ENCODE measurements around the gene PSMC1.

Gene PSMC1

DNA sequence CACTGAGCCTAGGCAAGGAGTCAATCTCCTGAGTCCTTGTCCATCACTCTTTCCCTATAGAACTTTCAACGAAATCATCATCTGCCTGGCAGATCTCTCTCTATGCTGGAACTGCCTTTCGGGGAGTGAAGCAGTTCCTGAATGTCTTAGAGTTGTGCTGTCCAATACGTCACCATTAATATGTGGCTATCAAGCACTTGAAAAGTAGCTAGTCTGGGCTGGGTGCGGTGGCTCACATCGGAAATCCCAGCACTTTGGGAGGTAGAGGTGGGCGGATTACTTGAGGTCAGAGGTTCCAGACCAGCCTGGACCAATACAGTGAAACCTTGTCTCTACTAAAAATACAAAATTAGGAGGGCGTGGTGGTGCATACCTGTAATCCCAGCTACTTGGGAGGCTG, 40.3 kb downstream of the PSMC1 start:
- no peak for TF ChIP-seq CTCF (IDR thresholded peaks at IDR 0.05)
- TF ChIP-seq ZFX (IDR thresholded peaks at IDR 0.05; ENCODE audit: borderline replicate concordance): no peak
- H3K27ac ChIP-seq: no peak overlapping the region

DNA sequence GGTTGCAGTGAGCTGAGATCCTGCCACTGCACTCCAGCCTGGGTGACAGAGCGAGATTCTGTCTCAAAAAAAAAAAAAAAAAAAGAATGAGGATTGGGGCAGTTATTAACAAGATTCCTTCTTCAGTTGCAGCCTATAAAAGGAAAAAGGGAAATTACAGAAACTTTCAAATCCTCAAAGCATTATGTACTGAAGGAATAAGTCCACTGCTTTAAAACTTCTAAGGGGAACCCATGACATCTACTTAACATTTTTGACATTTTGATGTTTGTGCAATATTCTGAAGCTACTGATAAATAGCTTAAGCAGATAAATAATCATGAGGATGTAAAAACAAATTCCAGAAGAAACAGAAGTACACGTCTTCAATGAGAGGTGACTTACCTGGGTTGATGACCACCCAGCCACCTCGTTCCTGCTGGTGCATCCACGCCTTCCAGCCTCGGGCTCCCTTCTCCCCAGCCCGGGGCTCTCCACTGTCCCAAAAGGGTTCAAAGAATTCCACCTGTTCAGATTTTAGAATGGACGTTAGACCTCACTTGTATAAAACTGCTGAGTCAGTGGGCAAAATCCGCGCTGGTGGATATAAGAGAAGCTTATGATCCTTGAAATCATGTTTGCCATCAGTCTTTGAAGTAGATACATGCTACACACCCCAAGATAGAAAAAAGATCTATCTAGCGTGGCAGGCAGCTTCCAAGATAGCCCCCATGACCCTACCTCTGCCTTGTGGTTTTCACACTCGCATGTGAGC, 41.7 kb downstream of the PSMC1 start:
- TF ChIP-seq CTCF (IDR thresholded peaks at IDR 0.05): no peak
- no peak for TF ChIP-seq ZFX (IDR thresholded peaks at IDR 0.05; ENCODE audit: borderline replicate concordance)
- no peak overlapping the region for H3K27ac ChIP-seq

DNA sequence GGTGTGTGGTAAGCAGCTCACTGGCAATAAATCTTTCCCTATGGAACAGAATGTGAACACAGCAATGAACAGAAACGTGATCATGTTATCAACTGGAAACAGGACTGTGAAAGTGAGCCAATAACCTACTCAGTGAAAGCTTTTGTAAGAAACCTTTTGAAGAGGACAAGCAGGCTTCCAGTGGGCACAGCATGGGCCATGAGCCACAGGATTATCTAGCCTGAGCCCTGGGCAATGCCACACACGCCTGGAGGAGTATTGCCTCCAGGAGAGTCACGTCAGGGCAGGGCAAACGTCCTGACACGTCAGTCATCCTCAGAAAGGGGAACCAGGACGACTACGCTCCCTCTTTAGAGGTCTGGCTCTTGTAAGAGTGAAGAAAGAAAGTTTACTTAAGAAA, 43.1 kb downstream of the PSMC1 start:
- no peak overlapping the region for H3K27ac ChIP-seq
- no peak for TF ChIP-seq ZFX (IDR thresholded peaks at IDR 0.05; ENCODE audit: borderline replicate concordance)
- TF ChIP-seq CTCF (IDR thresholded peaks at IDR 0.05): no peak

DNA sequence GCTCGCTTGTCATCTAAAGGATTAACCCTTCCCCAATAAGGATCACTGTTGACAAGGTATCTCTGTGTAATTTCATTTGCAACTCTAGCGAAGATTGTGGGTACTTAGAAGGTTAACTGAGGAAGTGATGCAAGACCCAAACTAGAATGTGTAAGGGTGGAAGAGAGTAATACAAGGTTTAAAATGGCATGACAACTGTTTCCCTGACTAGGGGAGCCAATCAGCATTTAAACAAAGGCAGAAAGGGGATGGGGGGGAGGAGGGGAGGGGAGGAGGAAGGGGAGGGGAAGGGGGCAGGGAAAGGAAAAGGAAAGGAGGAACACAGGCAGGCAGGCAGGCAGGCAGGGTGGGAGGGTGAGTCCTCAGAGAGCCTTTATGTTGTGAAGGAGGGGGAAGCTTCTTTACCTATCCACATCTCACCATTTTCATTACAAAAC, 44.3 kb downstream of the PSMC1 start:
- TF ChIP-seq CTCF (IDR thresholded peaks at IDR 0.05): no peak
- no peak for TF ChIP-seq ZFX (IDR thresholded peaks at IDR 0.05; ENCODE audit: borderline replicate concordance)
- H3K27ac ChIP-seq: no peak overlapping the region

DNA sequence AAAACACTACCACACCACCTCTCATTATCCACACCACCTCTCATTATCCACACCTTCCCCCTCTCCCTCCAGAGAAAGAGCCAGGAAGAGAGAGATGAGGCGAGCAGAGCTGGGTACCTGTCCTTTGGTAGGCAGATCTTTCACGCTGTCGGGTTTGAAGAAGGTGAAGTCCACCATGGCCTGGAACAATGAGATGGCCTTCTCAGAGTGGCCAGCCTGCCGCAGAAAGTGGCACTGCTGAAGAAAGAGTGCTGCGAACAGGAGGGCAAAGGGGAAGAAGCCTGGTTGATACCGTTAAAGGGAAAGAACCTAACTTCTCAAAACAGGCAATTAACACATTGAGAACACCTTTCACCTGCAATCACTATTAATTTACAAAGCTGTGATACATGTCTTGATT, 44.8 kb downstream of the PSMC1 start:
- TF ChIP-seq ZFX (IDR thresholded peaks at IDR 0.05; ENCODE audit: borderline replicate concordance) (no peak), CTCF (IDR thresholded peaks at IDR 0.05) (no peak)

DNA sequence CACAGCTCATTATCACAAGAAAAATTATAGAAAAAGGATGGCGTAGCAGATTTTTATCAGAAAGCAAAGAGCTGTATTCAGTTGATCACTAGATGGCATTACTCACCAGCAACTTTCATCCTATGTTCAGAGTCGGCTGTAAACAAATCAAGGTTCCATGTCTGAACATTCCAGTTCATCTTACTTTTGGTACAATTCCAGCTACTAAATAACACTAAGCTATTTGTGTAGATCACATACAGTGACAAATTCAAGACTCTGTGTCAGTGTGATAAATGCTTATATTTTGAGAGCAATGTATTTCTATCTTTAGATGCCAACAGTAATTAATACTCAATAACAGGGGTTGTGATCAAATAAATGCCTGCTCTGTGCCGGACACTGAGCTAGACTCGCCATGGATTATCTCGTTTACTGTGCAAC, 45.3 kb downstream of the PSMC1 start:
- no peak for TF ChIP-seq ZFX (IDR thresholded peaks at IDR 0.05; ENCODE audit: borderline replicate concordance)
- peak; percentile 28; the same call in 1 of the 2 replicates for TF ChIP-seq CTCF (IDR thresholded peaks at IDR 0.05)
- H3K27ac ChIP-seq: no peak overlapping the region

More for the DNA sequence above, 44.8 kb downstream of the PSMC1 start:
- H3K27ac ChIP-seq: peak overlapping the region; percentile 25; the same call in 1 of the 2 replicates

DNA sequence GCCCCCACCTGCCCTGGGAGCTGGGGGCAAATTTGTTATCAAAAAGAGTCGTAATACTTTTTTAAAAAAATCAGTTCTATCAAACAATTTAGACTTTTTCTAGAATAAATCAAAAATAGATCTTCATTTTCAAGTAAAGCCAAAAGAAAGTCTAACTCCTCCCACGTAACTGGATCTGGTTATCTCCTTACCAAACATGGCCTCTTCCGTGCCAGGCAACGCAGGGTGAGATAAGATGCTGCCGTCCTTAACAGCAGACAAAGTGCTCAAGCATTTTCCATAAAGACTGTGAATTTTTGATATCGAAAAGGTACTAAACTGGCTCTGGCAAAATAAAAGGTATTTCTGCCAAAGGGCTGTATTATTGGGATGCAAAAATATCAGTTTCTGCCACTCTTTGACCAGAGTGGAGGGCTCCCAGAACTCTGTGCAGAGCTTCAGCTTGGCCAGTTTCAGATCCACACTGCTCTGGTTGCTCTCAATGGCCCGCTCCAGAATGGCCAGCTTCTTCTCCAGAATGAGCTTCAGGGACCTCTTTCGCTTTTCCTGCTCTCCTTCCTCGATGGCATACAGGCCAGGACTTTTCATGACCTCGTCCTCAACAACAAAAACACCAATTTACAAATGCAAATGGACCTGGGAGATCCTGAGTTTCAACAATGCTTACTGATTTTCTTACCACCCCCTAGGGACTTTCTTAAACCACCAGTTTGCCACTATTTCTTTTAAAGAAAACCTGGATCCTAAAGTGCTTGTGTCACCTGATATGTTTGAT, 46.4 kb downstream of the PSMC1 start:
- H3K27ac ChIP-seq: no peak overlapping the region
- TF ChIP-seq CTCF (IDR thresholded peaks at IDR 0.05) (no peak), ZFX (IDR thresholded peaks at IDR 0.05; ENCODE audit: borderline replicate concordance) (no peak)

Measured in 22Rv1 (cell line).